Fibroblast of villous mesenchyme (primary cell): ENCODE results near the gene GINS1. TPM values are rescaled to one million over a fixed set of nuclear protein-coding genes. Genes with fewer than 3 reads are reported as not detected.

ENCODE experiments used
- DNase-seq: peaks from one replicate; pipeline ENCODE4 v3.0.0-alpha.2; 2010; ENCODE audit warnings: low read depth
- H3K4me3 ChIP-seq: 2 replicates; pipeline ENCODE4 v1.5.1; 2011; ENCODE audit warnings: low read depth, mild to moderate bottlenecking, low read length
- CTCF ChIP-seq: IDR thresholded peaks from 2 replicates; pipeline ENCODE4 v1.5.1; 2012; ENCODE audit warnings: low read depth, mild to moderate bottlenecking, low read length; ENCODE audit not compliant: insufficient read depth
- total RNA-seq: library from RNA; depleted of rRNA; stranded (reverse); fragments of >200 nt; gene quantifications from 2 replicates; pipeline ENCODE4 v1.2.3, GENCODE V29; 2012

GINS1 gene
- total RNA-seq, 1 donor = 13.8 TPM

- H3K4me3 ChIP-seq = no peak overlapping the region
- DNase-seq = no peak
- TF ChIP-seq CTCF = no peak
Measured at GRCh38 chr20:25422032-25422431, 14.6 kb downstream of the GINS1 start.

GRCh38 chr20:25424536-25424935 lies 17.1 kb downstream of the GINS1 start:
- no peak for TF ChIP-seq CTCF
- H3K4me3 ChIP-seq = no peak overlapping the region
- no peak for DNase-seq

- DNase-seq = no peak
- TF ChIP-seq CTCF = no peak
- no peak overlapping the region for H3K4me3 ChIP-seq
Measured at GRCh38 chr20:25437153-25437581, 29.7 kb downstream of the GINS1 start.

- DNase-seq = no peak
- TF ChIP-seq CTCF = no peak
- no peak overlapping the region for H3K4me3 ChIP-seq
Measured at GRCh38 chr20:25439328-25439727, 31.9 kb downstream of the GINS1 start.

- no peak for DNase-seq
- no peak for TF ChIP-seq CTCF
- H3K4me3 ChIP-seq = no peak overlapping the region
Measured at GRCh38 chr20:25444556-25444955, 37.1 kb downstream of the GINS1 start.

GRCh38 chr20:25447671-25448070 lies 40.2 kb downstream of the GINS1 start:
- H3K4me3 ChIP-seq = no peak overlapping the region
- no peak for TF ChIP-seq CTCF
- no peak for DNase-seq

- no peak for TF ChIP-seq CTCF
- H3K4me3 ChIP-seq = no peak overlapping the region
- DNase-seq = no peak
Measured at GRCh38 chr20:25452333-25452732, 44.9 kb downstream of the GINS1 start.
